ENCODE results near the gene ADAMTS13. TPM values are rescaled to one million over a fixed set of nuclear protein-coding genes. Genes with fewer than 3 reads are reported as not detected.

The ADAMTS13 gene
- total and polyA plus RNA-seq, 12 donors: 1.5 to 17.8 (median 3.5) TPM

DNA sequence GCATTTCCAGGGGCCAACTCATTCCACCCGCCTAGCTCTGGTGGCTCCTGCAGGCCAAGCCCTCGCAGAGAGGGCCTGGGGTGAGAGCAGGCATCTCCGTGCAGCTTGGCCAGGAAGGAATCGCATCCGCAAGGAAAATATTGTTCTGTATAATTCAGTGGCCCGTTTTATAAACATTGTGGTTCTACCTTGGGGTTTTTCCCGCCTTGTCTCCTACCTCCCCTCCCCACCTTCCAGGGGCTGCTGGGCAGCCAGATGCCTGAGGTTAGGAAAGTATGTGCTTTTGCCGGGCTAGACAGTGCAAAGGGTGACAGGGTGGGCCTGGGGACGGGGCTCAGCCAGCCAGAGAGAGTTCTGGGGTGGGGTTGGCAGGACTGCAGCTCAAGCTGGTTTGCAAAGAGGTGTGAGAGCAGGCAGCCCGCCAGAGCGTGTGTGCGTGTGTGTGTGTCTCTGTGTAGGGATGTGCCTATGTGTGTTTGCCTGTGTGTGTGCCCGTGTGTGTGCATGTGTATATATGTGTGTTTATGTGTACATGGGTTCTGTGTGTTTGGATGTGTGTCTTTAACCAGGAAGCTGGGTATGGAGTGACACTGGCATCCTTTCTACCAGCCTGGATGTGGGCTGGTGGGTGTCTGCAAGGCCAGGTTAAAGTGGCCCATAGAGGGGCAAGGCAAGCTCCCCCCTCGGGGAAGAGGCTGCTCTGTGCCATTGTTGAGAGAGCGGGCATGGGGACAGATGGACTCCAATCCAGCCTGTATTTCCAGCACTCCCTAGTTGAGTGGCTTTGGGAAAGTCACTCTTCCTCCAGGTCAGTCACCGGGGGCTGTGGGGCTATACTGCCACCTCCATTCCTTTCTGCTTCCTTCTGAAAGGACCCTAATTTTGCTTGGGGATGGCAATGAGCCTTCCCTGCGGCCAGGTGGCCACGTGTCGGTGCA lies 67.4 kb downstream of the ADAMTS13 start:
- no peaks in the 10 kb centered on the region for H3K9me3 ChIP-seq
- H3K4me1 ChIP-seq: peaks cover 10 to 30% (median 26%) of the 10 kb centered on the region in 9 donors
- DNase-seq: no peak
- no peaks in the 10 kb centered on the region for H3K36me3 ChIP-seq
- TF ChIP-seq CTCF (IDR thresholded peaks at IDR 0.05): no peak
- intact Hi-C loops (cut with DNase I): loop anchor here in 7 of 10 donors (5.0 to 10.0 kb wide), 6 partner anchors 82 to 465 kb away; partner anchors contain the start of genes MED22 (in 2 of the 7), RPL7A (in 2 of the 7) and SURF6 (in 1 of the 7)
- WGBS, 2 donors: 92 to 93% methylated on average over 19 of the region's 19 CpGs
- ATAC-seq: no peak
- no peak overlapping the region for H3K4me3 ChIP-seq
- no peak overlapping the region for H3K27ac ChIP-seq
- peaks cover 0 to 13% (median 0%) of the 10 kb centered on the region in 7 donors for H3K27me3 ChIP-seq

- ATAC-seq (no peak), DNase-seq (no peak)
- intact Hi-C loops (cut with DNase I): no loop called here
- peaks cover 10 to 30% (median 26%) of the 10 kb centered on the region in 9 donors for H3K4me1 ChIP-seq
- no peaks in the 10 kb centered on the region for H3K36me3 ChIP-seq
- H3K27me3 ChIP-seq: peaks cover 0 to 10% (median 0%) of the 10 kb centered on the region in 7 donors
- 67 to 74% methylated on average over 13 of the region's 13 CpGs for WGBS, 2 donors
- H3K27ac ChIP-seq: no peak overlapping the region
- no peak overlapping the region for H3K4me3 ChIP-seq
- no peaks in the 10 kb centered on the region for H3K9me3 ChIP-seq
- no peak for TF ChIP-seq CTCF (IDR thresholded peaks at IDR 0.05)
Measured at GRCh38 chr9:133490201-133490681, 68.1 kb downstream of the ADAMTS13 start.

GRCh38 chr9:133490865-133491655 lies 68.9 kb downstream of the ADAMTS13 start:
- DNase-seq (no peak), ATAC-seq (no peak)
- Histone ChIP-seq H3K9me3 (no peaks in the 10 kb centered on the region), H3K4me3 (no peak overlapping the region), H3K36me3 (no peaks in the 10 kb centered on the region), H3K27me3 (peaks cover 0 to 10% (median 0%) of the 10 kb centered on the region in 7 donors), H3K4me1 (peaks cover 10 to 28% (median 24%) of the 10 kb centered on the region in 9 donors), H3K27ac (peak overlapping the region in 1 of 10 donors; percentile 69)
- 84 to 90% methylated on average over 12 of the region's 12 CpGs for WGBS, 2 donors
- intact Hi-C loops (cut with DNase I): no loop called here
- TF ChIP-seq CTCF (IDR thresholded peaks at IDR 0.05): no peak

- peak overlapping the region in 4 of 10 donors; percentile 44 to 69 (median 54) for H3K27ac ChIP-seq
- DNase-seq (no peak), ATAC-seq (no peak)
- H3K36me3 ChIP-seq: no peaks in the 10 kb centered on the region
- 92 to 96% methylated on average over 8 of the region's 8 CpGs for WGBS, 2 donors
- H3K4me3 ChIP-seq: no peak overlapping the region
- intact Hi-C loops (cut with DNase I): no loop called here
- TF ChIP-seq CTCF (IDR thresholded peaks at IDR 0.05): no peak
- peaks cover 0 to 10% (median 0%) of the 10 kb centered on the region in 7 donors for H3K27me3 ChIP-seq
- peaks cover 10 to 27% (median 22%) of the 10 kb centered on the region in 9 donors for H3K4me1 ChIP-seq
- no peaks in the 10 kb centered on the region for H3K9me3 ChIP-seq
Measured at GRCh38 chr9:133491656-133491925, 69.4 kb downstream of the ADAMTS13 start.
